Activated effector memory CD4-positive, alpha-beta T cell treated with anti-CD3 and anti-CD28 coated beads, Interleukin-2, amount 50 U/mL, for 16 hours (primary cell): ENCODE data around the gene SCAANT1.

ENCODE experiments used
- DNase-seq: peaks from one replicate; pipeline ENCODE4 v3.0.0-alpha.2; 2020

The SCAANT1 gene

DNA sequence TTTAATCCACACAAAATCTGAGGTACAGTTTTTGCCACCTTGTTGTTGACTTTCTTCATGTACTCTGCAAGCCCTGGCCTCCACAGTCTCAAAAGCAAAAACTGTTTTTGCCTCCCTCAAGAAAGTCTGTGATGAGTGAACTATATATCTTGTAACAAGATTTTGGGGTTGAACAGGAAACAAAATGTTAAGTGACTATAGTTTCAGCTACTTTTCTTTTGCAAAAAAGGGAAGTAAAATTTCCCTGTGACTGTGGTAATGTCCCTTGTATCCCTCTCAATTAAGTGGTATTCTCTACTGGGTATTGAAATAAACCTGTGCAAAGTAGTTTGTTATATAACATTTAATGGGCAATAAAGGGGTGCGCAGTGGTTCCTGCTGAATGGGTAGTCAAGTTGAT lies 21.3 kb upstream of the SCAANT1 start:
- no peak for DNase-seq

DNA sequence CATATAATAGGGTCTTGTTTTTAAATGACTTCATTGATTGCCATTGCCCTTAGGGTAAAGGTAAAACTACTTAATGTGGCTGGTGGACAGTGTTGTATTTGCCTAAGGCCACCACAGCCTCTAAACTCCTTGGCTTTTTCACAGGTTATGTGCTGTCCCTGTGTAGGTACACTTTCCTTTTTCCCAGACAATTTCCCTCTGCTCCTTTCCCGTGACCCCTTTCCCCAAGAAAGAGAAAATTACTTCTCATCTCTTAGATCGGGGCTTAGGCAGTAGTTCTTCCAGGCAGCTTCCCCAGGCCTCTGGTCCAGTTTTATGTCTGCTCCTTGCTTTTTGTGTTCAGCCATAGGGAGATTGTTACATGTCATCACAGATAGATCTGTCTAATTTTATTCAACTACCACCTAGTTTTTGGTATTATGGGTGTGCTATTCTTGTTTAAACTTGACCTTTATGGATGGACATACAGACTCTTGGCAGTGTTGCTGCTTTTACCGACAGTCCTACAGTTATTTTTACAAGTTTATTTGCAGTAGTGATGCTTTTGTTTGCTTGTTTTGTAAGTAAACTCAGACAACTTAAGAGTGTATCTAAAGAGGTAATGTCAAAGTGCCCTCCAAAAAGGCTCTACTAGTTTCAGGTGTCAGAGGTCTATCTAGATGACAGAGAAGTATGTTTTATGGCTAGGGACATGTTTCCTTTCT lies 20.5 kb upstream of the SCAANT1 start:
- no peak for DNase-seq

DNA sequence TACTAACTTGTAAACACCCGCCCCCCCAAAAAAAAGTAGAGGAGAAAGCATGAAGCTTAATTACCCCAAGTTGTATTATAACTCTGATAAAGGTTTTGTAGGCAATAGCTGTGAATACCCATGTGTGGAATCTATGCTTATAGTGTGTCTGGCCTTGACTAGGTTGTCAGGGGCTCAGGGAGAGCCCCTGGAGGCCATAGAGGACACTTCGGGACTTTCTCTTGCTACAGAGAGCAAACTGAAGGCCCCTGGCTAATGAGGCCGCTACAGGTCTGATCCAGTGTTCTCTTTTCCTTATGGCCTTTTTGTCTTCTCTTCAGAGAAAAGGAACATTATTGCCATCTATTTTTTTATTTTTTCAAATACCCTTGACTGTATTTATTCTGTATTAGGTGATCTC lies 19.1 kb upstream of the SCAANT1 start:
- DNase-seq: no peak

DNA sequence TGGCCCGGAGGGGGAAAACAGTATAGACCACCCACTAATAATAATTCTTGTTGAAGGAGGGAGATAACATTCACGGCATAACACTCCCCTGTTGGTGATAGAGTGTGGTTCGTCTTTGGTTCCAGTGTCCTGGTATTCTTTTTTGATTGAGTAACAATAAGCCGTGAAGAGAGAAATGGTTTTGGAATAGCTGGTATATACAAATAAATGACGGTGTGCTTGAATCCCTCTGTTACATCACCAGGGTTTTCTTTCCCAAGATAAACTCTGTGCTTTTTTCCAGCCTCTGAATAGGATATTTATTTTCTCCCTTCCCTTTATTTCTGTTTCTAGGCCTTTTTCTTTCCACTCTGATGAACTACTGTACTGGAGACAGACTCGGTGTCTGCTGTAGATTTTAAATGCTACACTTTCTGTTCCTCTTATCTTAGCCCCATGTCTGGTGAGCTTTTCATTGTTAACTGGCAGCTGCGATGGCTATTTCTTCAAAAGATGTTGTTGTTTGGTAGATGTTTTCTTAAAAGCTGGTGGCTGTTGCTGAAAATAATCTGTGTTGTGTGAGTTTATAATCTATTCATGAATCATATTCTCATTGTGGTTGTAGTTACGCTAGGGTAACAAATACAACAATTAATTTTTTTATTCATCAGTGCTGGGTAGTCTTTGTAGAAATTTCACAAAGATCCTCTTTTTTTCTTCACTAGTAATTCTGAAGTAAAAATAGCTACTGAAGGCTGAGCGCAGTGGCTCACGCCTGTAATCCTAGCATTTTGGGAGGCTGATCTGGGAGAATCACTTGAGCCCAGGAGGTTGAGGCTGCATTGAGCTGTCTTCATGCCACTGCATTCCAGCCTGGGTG lies 15.5 kb upstream of the SCAANT1 start:
- no peak for DNase-seq

DNA sequence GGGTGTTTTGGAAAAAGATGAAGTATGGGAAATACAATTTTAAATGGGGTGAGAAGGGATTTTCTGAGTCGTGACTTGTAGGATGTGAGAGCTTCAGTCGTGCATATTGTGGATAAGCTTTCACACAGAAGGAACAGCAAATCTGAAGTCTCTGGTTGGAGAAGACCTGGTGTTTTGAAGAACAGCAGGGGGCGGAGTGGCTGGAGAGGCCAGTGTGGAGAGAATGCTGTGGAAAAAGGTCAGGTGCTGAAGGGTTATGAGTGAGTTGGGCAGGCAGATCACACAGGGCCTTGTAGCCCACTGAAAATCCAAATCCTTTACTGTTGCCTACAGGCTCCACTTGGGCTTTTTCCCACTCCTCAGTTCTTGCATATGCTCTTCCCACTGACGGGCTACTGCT lies 14.1 kb upstream of the SCAANT1 start:
- no peak for DNase-seq

DNA sequence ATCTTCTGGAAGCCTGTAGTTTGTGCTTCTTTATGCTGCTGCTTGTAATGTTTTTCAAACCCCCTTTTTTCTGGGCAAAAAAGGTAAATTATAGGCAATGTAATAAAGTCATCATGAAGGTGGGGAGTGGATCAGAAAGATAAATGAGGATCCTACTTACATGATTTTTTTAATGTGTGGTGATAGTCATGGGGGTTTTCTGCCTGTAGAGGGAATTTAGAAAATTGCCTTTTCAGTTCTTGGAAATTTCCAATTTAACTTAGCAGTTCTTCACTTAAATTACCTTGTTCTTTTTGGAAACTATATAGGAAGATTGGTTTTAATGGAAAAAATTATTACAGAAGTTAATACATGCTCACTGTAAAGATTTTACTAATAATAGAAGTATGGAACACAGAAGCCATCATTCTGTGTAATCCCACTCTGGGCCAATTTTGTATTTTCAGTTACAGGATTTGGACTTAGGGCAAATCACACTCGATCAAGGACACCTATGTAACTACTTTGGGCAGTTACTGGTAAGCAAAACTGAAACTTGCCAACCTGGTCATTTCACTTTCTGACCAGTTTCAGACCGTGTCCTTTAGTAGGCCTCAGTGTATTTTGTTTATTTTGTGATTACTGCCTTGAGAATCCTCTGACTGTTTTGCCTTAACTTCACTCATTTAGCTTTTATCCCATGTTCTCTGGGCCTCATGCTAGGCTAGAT lies 10.5 kb upstream of the SCAANT1 start:
- no peak for DNase-seq

DNA sequence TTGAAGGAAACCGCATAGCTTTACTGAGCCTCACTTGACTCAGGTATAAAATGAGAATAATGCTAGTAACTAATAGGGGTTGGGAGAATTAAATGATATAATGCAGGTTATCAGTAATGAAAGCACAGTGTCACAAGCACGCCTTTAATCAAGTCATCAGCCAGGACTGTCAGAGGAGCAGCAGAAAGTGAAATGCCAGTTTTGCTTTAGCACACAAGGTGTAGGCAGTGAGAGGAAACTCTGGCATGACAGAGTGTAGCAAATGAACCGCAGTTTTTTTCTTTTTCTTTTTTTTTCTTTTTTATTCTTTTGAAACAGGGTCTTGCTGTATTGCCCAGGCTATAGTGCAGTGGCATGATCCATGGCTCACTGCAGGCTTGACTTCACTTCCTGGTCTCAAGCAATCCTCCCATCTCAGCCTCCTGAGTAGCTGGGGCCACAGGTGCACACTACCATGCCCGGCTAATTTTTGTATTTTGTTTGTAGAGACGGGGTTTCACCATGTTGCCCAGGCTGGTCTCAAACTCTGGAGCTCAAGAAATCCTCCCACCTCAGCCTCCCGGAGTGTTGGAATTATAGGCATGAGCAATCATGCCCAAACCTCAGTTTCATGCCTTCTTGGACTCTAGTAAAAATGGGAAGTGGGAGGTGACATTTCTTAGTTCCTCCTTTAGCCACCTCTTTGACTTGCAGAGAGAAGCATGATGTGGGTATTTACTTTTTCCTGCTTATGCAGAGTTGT lies 9.7 kb upstream of the SCAANT1 start:
- no peak for DNase-seq

DNA sequence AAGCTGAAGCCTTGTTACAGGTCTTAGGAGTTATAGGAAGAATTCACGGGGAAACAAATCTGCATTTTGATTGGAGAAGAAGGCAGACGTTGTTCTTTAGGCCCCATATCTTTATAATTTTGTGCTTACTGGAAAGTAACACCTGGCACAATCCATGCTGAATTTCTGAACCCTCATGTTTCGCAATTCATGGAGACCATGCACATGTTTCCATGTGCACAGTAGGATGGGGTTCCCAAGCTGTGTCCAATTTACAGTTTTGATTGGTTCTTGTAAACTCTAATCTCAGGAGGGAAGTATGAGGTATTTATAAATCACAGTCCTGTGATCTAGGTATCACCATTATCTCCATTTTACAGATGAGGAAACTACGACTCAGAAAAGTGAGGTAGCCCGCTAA lies 7.8 kb upstream of the SCAANT1 start:
- no peak for DNase-seq

DNA sequence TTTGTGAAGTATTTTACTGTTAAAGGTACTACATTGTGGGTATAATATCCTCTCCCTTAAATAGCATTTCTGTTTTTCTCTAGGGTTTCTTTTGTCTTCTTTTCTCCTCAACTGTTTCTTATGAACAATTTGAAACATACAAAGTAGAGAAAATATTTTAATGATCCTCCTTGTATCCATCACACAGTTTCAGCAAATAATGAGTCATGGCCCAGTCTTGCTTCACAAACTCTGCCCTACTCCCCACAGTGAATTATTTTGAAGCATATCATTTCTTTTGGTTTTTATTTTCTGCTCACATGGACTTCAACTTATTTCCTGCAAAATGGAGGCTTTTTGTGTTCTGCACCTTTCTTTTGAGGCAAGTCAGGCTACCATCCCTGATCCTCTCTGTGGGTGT lies 6.1 kb upstream of the SCAANT1 start:
- no peak for DNase-seq

DNA sequence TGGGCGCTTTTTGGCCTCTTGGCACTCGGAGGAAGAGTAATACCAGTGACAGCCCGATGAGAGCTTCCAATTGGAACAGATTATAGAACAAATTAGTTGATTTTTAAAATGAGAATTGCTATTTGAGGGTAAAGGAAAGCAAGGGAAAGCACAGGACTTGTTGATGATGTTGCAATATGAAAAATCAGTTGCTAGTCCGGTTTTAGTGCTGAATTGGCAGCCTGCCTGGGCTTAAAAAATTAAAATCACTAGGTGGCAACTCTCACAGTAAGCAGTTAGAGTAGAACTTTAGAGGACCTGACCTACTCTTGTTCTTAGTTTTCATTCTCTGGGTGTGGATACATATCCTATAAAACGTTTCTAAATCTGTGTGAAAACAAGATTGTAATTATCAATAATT lies 2.1 kb upstream of the SCAANT1 start:
- DNase-seq: no peak

DNA sequence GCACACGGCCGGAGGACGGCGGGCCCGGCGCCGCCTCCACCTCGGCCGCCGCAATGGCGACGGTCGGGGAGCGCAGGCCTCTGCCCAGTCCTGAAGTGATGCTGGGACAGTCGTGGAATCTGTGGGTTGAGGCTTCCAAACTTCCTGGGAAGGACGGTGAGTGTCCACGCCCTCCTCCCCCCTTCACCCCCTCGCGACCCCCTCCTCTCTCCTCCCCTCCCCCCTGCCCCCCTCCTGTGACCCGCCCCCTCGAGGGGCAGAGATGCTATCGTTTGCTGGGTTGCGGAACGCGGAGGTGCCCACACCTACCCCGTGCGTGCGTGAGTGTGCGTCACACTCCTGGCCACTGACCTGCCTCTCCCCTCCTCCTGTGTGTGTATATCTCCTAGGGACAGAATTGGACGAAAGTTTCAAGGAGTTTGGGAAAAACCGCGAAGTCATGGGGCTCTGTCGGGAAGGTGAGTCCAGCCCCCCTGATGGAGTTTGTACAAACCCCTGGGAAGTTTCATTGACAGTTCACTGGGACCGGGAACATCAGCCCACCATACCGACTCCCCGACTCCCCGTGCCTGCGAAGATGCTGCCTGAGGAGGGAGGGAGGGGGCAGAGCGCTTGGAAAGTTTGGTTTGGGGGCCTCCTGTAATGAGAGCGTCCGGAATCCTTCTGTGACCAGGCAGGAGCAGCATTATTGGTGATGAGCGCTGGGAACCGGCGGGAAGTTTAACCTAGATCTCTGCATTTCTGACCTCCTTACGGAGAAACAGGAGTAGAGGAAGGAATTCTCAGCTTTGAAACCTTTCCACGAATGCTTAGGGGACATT lies 795 bp upstream of the SCAANT1 start:
- peak; percentile 84 for DNase-seq

DNA sequence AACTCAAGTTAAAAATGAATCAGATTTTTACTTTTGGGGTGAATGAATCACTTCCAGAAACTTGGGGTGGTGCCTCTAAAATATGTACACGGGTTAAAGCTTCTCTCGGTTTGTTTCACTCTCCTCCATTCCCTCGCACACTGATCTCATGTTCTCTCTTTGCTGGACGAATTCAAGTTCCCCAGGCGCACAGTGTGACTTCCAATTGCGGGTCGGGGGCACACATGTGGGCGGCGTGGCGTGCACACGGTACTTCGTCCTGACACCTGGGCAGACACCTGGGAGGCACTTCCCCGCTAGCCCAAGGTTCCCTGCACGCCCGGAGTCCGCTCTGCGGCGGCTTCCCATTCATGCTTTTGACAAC lies 692 bp downstream of the SCAANT1 start:
- no peak for DNase-seq

DNA sequence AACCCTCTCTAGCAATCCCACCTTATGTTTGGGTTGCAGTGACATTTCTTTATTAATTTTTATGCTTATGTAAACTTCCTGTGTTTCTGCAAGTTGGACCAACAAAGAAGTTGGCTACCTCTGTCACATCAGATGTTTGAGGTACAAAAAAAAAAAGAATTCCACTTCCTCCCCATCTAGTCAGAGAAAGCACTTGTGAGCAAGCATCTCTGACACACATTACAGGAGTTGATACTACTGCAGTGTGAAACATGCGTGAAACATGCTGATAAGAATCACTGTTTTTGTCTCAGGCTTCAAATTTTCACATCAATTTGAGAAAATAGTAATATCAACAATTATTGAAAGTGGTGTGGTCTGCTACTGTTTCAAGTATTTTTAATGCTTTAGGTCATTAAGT lies 1.3 kb downstream of the SCAANT1 start:
- DNase-seq: no peak

DNA sequence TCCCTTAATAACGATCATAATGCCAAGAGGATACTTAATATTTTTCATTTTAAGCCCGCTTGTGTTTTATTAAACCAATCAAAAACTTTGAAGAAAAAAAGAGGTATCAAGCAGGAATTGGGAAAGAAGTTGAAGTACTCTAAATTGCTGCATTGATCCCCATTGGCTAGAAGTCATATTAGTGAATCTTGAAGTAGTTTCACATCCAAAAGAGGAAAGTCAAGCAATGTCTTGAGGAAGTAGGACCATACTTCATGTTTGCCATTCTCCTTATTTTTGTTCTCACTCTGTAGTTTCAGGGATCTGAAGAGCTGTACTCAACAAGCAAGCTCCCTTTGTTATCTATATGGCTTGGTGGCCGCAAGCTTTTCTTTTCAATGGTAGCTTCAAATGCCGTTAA lies 2.2 kb downstream of the SCAANT1 start:
- no peak for DNase-seq

DNA sequence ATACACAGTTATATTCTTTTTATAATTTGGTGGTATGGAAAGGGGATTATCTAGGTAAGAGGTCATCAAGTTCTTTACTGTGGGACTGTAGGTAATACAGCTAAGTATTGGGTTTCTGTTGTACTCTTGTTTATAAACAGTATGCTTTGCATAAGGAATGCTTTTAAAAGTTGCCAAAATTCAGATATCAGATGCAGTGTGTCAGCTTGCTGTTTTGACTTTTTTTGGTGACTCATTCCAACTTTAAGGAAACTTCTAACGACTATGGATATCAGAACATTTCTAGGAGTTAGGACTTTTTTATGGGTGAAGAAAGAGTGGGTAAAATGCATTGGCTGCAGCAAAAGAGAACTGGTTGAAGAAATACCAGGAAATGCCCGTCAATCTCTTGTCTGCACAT lies 2.8 kb downstream of the SCAANT1 start:
- no peak for DNase-seq

DNA sequence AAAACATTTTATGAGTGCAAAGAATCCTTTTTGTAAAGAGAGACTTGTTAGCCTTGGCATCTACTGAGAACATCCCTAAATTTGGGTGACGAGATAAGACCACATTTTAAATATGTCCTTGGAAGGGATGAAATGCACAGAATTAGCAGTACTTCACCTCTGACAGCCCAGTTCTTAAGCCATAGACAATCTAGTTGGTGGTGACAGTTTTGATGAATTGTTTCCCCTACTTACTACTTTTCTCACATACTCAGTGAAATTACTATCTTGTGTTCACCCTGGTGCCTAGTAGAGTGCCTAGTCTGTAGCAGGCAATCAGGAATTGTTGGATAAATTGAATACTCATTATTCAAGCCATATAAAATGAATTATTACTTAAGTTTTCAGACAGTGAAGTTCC lies 3.4 kb downstream of the SCAANT1 start:
- DNase-seq: no peak

DNA sequence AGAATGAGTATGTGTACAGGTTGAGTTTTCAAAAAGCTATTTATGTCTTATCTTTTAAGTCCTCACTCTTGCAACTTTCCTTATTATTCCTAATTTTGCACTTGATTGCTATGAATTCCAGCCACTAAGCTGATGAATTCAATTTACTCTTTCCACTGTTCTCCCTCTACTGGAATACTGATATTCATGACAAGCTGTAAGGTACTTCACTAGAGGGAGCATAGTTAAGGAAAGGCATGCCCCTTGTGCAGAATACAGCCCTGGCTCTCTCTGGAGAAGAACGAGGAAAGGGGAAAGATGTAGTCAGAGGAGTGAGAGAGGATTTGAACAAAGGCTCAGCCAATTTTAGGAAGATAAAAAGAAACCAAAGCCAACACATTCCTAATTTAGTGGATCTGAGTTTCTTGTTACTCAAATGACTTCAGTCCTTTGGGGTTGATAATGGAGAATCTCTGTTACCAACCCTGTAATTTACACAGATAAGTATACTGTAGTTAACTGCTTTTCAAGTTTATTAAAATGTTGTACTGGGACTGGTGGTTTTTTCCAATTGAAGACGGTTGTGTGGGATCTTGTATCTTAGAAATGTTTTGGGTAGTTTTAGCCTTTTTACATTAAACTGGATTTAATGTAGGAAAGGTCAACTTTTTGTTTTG lies 4.0 kb downstream of the SCAANT1 start:
- no peak for DNase-seq

DNA sequence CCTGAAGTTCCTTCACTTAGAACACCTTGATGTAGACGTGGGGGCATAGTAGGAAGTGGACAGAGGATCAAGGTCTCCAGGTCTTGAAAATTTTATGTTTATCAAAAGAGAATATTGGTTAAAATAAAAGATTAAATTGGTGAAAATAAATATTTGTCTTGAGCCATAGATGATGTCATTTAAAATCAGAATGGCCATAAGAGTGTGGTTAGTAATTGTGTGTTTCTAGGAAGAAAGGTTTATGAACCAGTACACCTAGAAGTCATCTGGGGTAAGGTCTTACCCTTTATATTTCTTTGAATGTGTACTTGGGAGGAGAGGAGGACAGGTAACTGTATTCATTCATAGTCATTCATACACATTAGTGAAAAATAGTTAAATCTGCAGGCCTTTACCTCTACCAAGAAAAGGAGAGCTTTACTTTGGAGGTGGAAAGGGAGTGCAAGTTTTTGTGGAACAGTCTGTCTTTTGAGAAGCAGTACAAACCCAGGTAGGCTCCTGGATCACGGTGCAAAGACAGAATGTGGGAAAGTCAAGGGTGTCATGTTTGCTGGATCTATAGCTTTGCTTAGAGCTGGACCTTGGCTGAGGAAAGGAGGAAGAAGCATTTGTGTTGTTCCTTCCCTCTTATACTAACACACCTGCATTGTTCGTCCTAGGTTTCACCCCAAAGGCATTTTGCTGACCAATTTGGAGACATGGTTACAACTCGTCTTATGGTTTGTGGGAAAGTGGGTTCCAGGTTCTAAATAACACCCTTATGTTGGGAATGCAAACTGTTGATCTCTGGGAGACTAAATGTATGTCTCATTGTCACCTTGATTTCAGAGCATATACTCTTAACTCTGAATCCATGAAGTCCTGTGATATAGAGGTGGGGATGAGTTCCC lies 6.2 kb downstream of the SCAANT1 start:
- no peak for DNase-seq

DNA sequence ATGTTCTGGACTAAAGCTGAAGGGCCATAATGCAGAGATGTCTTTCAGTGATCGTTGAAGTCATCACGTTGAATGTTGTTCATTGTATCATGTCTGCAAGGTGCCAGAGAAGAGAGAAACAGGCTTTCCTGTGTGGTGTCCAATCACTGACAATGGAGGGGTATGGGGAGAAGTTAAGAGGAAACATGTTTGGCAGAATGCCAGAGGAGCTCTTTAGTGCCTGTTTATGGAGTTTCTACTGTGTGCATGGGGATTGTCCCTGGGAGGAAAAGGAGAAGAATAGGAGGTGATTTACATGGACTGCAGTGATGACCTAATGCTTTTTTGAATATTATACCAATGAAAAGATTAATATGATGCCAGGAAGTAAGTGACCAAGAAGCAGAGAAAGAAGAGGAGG lies 11.7 kb downstream of the SCAANT1 start:
- DNase-seq: no peak

DNA sequence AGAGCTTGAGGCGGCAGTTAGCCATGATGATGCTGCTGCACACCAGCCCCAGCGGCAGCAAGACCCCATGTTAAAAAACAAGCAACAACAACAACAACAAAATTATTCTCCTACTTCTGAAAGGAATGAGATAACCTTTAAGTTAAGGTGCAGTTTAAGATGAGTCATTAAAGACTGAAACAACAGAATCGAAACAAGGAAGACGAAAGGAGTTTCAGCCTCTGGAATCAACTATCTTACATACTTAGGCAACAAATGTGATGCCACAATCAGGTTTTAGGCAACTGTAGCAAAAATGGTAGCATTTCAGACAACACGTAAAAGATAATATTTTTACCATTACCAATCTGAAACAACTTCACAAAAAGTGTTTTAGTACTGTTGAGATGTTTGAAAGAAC lies 12.2 kb downstream of the SCAANT1 start:
- no peak for DNase-seq
